CD4-positive, alpha-beta T cell treated with Interferon alpha-2 for 1 hour (primary cell): ENCODE data around the gene NOS1.

Experiments
- DNase-seq, 2 donors: peaks; one replicate each; pipeline ENCODE4 v3.0.0-alpha.2; 2020 to 2022

NOS1 gene

DNA sequence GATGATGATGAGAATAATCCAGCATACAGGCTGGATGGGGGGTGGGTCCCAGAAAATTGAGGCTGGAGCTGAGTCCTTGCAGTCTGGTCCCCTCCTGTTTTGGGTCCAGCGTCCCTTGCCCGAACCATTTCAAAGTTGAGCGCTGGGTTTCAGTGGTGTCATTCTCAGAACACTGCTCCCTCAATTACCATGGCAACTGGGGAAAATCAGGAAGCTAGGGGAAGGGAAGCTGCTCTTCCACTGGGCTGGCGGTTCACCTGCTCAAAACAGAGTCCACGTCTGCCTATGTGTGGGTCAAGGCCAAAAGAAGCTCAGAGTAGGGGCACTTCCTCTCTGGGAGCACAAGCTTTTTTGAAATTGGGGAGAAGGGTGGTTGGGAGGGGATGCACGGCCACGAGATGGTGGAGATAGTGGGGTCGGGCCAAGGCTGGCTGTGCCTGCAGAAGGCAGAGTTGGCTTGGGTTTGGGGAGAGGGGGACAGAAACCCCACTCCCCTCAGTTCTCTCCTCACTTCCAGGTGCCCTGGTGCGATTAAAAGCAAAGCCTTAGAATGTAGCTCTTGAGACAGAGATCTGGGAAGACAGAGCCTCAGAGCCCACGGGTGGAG is 1.7 kb upstream of the NOS1 start:
- DNase-seq = no peak

GRCh38 chr12:117362391-117362790 is 965 bp upstream of the NOS1 start:
- DNase-seq = no peak

- no peak for DNase-seq
These were observed 479 bp upstream of the NOS1 start for GRCh38 chr12:117361905-117362304.

DNA sequence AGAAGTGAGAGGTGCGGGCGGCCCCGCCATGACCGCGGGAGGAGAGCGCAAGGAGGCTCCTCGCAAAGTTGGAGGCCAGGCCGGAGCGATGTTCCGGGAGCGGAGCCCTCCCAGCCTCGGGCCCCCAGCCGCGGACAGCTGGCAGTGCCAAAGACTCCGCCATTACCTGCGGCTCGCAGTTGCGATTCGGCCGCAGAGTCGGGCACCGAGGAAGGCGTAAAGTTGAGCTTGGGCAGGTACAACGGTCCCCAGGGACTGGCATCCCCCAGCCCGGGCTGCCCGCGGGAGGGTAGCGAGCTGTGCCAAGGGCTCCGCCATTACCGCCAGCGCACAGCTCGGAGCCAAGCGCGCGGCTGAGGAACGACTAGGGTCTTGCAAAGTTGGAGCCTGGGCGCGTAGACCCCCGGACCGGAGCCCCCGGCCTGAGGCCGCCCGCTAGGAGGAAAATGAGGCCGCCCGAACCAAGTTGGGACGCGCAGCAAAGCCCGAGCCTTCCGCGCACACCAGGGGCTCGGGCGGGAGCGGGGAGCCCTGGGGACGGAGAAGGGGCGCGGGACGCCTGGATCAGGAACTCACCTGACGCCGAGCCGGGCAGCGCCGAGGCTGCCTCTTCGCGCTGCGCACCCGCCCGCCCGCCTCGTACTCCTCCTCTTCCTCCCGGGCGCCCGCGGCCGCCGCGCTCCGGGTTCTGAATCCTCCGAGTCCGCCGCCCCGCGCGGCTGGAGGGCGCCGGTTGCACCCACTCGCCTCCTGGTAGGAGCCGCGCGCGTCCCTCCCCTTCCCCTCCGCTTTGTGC is 677 bp downstream of the NOS1 start:
- no peak for DNase-seq

GRCh38 chr12:117360222-117360550 is 1.2 kb downstream of the NOS1 start:
- no peak for DNase-seq

GRCh38 chr12:117359029-117359845 is 2.2 kb downstream of the NOS1 start:
- DNase-seq = no peak

- no peak for DNase-seq
These were observed 5.4 kb downstream of the NOS1 start for GRCh38 chr12:117356048-117356447.

DNA sequence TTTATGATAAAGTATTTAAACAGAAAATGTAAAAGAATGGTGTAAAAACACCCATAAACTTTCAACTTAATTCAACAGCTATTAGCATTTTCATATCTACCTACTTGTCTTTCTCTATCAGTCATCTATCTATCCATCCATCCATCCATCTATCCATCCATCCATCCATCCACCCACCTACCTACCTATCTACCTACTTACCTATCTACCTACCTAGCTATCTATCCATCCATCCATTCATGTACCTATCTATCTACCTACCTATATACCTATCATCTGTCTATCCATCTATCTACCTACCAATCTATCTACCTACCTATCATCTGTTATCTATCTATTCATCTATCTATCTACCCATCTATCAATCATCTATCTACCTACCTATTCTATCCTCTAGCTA is 8.5 kb downstream of the NOS1 start:
- no peak for DNase-seq

GRCh38 chr12:117352206-117352605 is 9.2 kb downstream of the NOS1 start:
- no peak for DNase-seq

- no peak for DNase-seq
These were observed 11.3 kb downstream of the NOS1 start for GRCh38 chr12:117350140-117350539.

- no peak for DNase-seq
These were observed 13.8 kb downstream of the NOS1 start for GRCh38 chr12:117347588-117347987.

DNA sequence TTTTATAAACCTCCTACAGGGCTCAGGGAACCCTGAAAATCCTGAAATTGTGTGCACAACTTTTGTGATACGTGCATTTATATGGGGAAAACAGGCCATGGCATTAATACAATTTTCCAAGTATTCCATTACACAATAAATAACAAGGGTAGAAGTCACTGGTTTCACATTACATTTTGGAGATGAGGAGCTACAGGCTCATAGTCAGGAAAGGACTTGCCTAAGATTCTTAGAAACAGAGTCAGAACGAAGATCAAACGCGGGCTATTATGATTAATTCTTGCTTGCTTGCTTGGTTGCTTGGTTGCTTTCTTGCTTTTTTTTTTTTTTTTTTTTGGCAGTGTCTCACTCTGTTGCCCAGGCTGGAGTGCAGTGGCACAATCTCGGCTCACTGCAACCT is 16.7 kb downstream of the NOS1 start:
- DNase-seq = no peak

- DNase-seq = no peak
These were observed 17.6 kb downstream of the NOS1 start for GRCh38 chr12:117343849-117344248.

GRCh38 chr12:117343296-117343695 is 18.1 kb downstream of the NOS1 start:
- no peak for DNase-seq

DNA sequence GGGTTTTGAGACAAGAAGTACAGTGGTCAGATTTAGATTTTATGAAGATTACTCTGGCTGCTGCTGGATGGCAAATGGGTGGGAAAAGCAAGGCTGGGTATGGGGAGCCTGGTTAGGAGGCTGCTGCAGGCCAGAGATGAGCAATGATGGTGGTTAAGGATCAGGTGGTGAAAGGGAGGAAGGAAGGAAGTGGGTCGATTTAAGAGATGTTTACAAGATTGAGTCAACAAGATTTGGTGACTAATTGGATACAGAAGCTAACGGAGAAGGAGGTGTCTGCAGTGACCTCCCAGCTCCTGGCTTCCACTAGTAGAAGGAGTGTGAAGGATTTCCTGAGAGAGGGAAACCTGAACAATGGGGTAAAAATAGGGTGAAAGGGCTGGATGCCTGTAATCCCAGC is 18.7 kb downstream of the NOS1 start:
- DNase-seq = no peak

GRCh38 chr12:117342247-117342646 is 19.2 kb downstream of the NOS1 start:
- DNase-seq = no peak

DNA sequence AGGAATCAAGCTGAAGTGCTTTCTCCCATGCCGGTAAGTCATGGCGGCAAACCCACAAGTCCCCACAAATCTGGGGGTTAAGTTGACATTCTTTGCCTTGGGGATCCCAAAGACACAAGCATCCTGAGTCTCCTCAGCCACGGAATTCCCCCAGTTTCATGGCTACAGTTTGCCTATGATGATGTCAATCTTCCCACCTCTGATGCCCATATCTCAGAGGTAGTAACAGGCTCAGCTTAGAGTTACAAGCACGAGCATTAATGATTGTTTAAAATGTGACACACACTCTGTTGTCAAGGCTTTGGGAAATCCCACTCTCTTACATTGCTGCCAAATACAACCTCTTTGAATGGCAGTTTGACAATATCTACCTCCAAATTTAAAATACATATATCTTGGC is 22.3 kb downstream of the NOS1 start:
- DNase-seq = no peak

DNA sequence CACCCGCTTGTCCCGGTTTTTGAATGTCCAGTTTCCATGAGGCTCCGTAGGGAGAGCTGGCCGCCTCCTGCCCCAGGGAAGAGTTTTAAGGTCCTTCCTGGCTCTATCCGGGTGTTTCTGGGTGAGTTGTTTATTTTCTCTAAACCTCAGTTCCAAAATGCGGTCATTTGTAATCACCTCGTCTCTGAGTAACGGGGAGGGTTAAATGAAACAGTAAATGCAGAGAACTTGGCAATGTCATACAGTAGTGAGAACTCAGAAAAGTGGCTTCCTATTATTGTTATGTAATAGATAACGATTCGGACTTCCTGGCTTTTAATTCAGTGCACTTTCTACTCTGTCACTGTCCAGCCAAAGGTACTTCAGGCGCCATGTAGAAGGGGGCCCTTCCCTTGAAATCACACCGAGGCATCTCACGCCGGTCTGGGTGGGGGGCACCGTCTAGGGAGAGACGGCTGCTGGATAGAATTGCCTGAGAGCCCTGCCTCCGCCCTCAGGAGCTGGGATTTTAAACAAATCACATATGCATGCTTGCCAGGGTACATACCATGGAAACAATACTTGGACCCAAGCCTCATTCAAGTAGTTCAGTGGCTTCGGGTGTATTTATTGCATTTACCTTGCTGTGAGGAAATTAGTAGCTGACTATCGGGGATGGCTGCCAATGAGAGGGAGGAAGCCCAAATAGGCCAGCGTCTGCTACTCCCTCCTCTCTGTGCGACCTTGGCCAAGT is 26.4 kb downstream of the NOS1 start:
- no peak for DNase-seq

DNA sequence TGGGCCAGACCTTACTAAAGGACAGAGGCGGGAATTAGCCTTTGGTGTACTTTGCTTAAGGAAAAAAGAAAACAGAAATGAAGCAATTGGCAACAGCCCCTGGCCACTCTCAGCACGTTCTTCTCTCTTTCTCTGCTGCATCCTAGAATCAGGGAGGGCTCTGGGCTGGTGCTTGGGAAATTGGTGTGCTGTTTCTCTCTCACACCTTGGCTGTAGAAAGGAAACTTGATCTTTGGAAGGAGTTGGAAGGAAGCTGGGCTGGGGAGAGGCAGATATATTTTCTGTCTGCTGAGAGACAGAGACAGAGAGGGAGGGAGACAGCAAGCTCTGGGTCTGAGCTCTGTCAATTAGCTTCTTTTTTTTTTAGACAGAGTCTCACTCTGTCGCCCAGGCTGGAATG is 27.4 kb downstream of the NOS1 start:
- no peak for DNase-seq

GRCh38 chr12:117333331-117333881 is 28.0 kb downstream of the NOS1 start:
- no peak for DNase-seq

- DNase-seq = no peak
These were observed 29.7 kb downstream of the NOS1 start for GRCh38 chr12:117331691-117332090.

DNA sequence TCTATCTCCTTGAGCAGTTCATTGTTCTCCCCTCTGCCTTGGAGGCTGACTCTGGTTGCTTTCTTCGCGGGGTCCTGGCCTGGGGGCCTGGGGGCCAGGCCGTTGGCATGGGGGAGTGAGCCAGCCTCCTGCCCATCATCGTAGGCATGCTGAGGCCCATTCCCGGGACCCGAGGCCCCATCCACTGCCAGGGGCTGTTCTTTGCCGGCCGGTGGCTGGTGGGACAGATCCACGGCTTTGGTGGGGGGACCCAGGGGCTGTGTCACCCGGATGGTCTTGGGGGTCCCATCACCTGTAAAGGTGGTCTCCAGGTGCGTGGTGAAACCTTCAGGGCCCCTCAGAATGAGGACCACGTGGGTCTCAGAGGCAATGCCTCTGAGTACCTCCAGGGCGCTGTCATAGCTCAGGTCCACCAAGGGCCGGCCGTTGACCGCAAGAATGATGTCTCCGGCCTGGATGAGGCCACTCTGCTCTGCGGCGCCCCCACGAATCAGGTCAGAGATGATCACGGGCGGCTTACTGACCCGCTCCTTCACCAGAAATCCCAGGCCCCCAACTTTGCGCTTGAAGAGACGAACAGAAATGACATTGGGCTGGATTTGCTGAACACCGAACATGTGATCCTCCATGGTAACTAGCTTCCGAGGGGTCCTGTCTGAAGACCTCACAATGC is 30.8 kb downstream of the NOS1 start:
- DNase-seq = no peak
